HUES48 (cell line): ENCODE data around the gene GRB10.
A peak's percentile ranks its signal among the peaks of the same experiment; 100 is the strongest.

Experiments used
- H3K27ac ChIP-seq: one replicate; pipeline ENCODE4 v1.7.0; 2013; ENCODE audit warnings: low read depth, low read length, inconsistent platforms
- H3K27me3 ChIP-seq: 2 replicates; pipeline ENCODE4 v1.6.1; 2013; ENCODE audit warnings: mild to moderate bottlenecking, low read length; ENCODE audit not compliant: control insufficient read depth, insufficient read depth
- H3K36me3 ChIP-seq: 2 replicates; pipeline ENCODE4 v1.6.1; 2013; ENCODE audit warnings: low read length; ENCODE audit not compliant: control insufficient read depth, insufficient read depth
- H3K4me1 ChIP-seq: 2 replicates; pipeline ENCODE4 v1.6.1; 2013; ENCODE audit warnings: mild to moderate bottlenecking, low read length; ENCODE audit not compliant: control insufficient read depth, insufficient read depth
- H3K4me3 ChIP-seq: 2 replicates; pipeline ENCODE4 v1.5.1; 2013; ENCODE audit warnings: mild to moderate bottlenecking, low read depth, low read length
- H3K9ac ChIP-seq: 2 replicates; pipeline ENCODE4 v1.6.1; 2013; ENCODE audit warnings: mild to moderate bottlenecking, low read depth, low read length, moderate library complexity
- H3K9me3 ChIP-seq: 2 replicates; pipeline ENCODE4 v1.6.1; 2013; ENCODE audit warnings: low read length; ENCODE audit not compliant: control insufficient read depth, insufficient read depth

GRB10 gene

DNA sequence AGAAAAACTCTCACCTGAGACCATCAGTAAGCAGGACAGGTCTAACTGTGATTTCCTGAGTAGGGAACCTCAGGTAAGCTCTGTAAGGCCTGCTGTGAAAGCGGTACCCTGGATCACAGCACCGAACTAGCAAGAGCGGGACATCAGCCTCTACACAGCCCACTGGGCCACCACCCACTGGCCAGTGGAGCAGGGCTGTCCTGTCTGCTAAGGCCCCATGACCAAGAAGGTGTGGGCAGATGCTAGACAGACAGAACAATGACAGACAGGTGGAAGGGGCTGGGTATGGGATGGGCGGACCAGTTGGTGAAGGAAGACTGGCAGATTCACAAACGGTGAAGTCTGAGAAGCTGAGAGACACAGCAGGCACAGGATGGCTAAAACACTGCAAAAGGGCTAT, 138.1 kb downstream of the GRB10 start:
- Histone ChIP-seq H3K9ac (no peak overlapping the region), H3K4me1 (no peaks in the 10 kb centered on the region), H3K27ac (no peak overlapping the region), H3K27me3 (no peaks in the 10 kb centered on the region), H3K4me3 (no peak overlapping the region), H3K9me3 (no peaks in the 10 kb centered on the region), H3K36me3 (no peaks in the 10 kb centered on the region; the same call in 1 of the 2 replicates)

DNA sequence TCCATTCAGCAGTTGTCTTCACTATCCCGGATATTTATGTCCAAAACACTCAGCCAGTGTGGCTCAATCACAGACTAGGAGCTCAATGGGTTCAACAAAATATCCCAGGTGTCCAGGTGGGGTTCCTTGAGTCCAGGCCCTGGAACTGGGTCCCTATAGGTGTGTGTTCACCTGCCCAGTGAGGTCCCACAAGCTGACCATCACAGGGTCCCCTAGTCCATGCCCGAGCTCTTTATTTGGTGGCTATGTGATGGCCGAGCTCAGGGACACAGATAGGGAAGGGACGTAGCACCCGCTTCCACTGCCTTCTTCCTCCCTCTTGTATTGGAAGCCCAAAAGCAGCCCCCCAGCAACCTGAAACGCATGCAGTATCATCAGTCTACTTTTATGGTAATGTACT, 138.6 kb downstream of the GRB10 start:
- Histone ChIP-seq H3K27ac (no peak overlapping the region), H3K9ac (no peak overlapping the region), H3K36me3 (no peaks in the 10 kb centered on the region; the same call in 1 of the 2 replicates), H3K9me3 (no peaks in the 10 kb centered on the region), H3K4me3 (no peak overlapping the region), H3K27me3 (no peaks in the 10 kb centered on the region), H3K4me1 (no peaks in the 10 kb centered on the region)

- H3K4me1 ChIP-seq, result no peaks in the 10 kb centered on the region
- no peaks in the 10 kb centered on the region for H3K27me3 ChIP-seq
- no peaks in the 10 kb centered on the region for H3K9me3 ChIP-seq
- no peak overlapping the region for H3K4me3 ChIP-seq
- H3K36me3 ChIP-seq, result no peaks in the 10 kb centered on the region; the same call in 1 of the 2 replicates
- no peak overlapping the region for H3K27ac ChIP-seq
- no peak overlapping the region for H3K9ac ChIP-seq
Measured at GRCh38 chr7:50641442-50642405, 141.0 kb downstream of the GRB10 start.

- no peak overlapping the region for H3K4me3 ChIP-seq
- no peaks in the 10 kb centered on the region; the same call in 1 of the 2 replicates for H3K36me3 ChIP-seq
- no peaks in the 10 kb centered on the region for H3K27me3 ChIP-seq
- H3K4me1 ChIP-seq, result no peaks in the 10 kb centered on the region
- no peak overlapping the region for H3K9ac ChIP-seq
- no peaks in the 10 kb centered on the region for H3K9me3 ChIP-seq
- H3K27ac ChIP-seq, result no peak overlapping the region
Measured at GRCh38 chr7:50640779-50641178, 141.9 kb downstream of the GRB10 start.

GRCh38 chr7:50640256-50640655, 142.4 kb downstream of the GRB10 start:
- no peaks in the 10 kb centered on the region for H3K27me3 ChIP-seq

GRCh38 chr7:50637725-50638643, 144.7 kb downstream of the GRB10 start:
- no peaks in the 10 kb centered on the region for H3K27me3 ChIP-seq
- H3K27ac ChIP-seq, result no peak overlapping the region

More at GRCh38 chr7:50640256-50640655, 142.4 kb downstream of the GRB10 start:
- no peaks in the 10 kb centered on the region for H3K4me1 ChIP-seq
- no peak overlapping the region for H3K4me3 ChIP-seq
- H3K9me3 ChIP-seq, result no peaks in the 10 kb centered on the region
- H3K36me3 ChIP-seq, result no peaks in the 10 kb centered on the region; the same call in 1 of the 2 replicates
- H3K9ac ChIP-seq, result no peak overlapping the region
- H3K27ac ChIP-seq, result no peak overlapping the region

GRCh38 chr7:50634378-50634777, 148.3 kb downstream of the GRB10 start:
- peaks cover 17% of the 10 kb centered on the region for H3K4me1 ChIP-seq
- no peak overlapping the region for H3K4me3 ChIP-seq
- no peaks in the 10 kb centered on the region for H3K36me3 ChIP-seq
- no peaks in the 10 kb centered on the region for H3K9me3 ChIP-seq
- H3K9ac ChIP-seq, result no peak overlapping the region
- no peak overlapping the region for H3K27ac ChIP-seq
- H3K27me3 ChIP-seq, result no peaks in the 10 kb centered on the region

More at GRCh38 chr7:50637725-50638643, 144.7 kb downstream of the GRB10 start:
- no peaks in the 10 kb centered on the region for H3K9me3 ChIP-seq
- peaks cover 5% of the 10 kb centered on the region for H3K4me1 ChIP-seq
- H3K4me3 ChIP-seq, result no peak overlapping the region
- H3K9ac ChIP-seq, result no peak overlapping the region
- H3K36me3 ChIP-seq, result no peaks in the 10 kb centered on the region; the same call in 1 of the 2 replicates

GRCh38 chr7:50633414-50633710, 149.3 kb downstream of the GRB10 start:
- Histone ChIP-seq H3K4me1 (peaks cover 25% of the 10 kb centered on the region), H3K9ac (no peak overlapping the region), H3K36me3 (no peaks in the 10 kb centered on the region), H3K27me3 (no peaks in the 10 kb centered on the region), H3K9me3 (no peaks in the 10 kb centered on the region), H3K27ac (no peak overlapping the region), H3K4me3 (no peak overlapping the region)

DNA sequence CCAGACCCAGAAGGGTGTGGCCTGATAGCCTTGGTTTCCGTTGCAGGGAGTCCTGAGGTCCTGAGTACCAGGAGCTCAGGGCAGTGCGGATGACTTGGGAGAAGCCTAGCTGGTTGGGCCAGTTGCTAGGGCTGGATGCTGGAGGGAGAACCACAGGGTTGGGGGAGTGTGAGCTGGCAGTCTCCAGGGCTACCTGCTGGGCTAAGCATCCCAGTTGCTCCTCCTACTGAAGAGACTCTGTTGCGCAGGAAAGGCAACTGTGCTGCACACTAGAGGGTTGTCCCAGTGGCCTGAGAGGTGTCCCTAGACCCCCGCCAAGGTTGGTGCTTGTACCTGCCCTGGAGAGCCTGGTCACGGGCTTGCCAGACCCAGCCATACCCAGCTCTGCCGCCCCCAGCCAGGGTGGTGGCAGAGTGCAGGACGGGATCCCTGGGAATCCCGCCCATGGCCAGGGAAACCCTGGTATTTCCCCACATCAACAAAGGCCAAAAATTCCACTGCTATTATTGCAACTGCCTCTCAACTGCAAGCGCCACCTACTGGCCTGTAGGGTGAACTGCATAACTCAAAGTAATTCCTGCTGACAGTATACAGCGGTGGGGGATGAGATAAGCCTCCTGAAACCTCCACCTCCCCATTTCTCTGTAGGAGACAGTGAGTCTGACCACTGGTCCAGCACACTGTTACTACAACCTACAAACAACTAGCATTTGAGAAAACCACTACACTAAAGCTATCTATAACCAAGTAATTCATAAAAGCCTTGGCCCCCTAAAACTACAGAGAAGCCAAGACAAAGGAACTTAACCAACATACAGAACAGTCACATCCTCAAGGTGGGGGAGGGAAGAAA, 149.9 kb downstream of the GRB10 start:
- H3K27me3 ChIP-seq, result no peaks in the 10 kb centered on the region
- peak overlapping the region; percentile 9; the same call in 1 of the 2 replicates for H3K9ac ChIP-seq
- no peak overlapping the region for H3K4me3 ChIP-seq
- no peaks in the 10 kb centered on the region for H3K36me3 ChIP-seq
- peaks cover 25% of the 10 kb centered on the region for H3K4me1 ChIP-seq
- peak overlapping the region; percentile 78 for H3K27ac ChIP-seq
- no peaks in the 10 kb centered on the region for H3K9me3 ChIP-seq

GRCh38 chr7:50631639-50632038, 151.1 kb downstream of the GRB10 start:
- H3K9ac ChIP-seq, result no peak overlapping the region
- no peak overlapping the region for H3K4me3 ChIP-seq
- peaks cover 25% of the 10 kb centered on the region for H3K4me1 ChIP-seq
- H3K36me3 ChIP-seq, result peaks cover 2% of the 10 kb centered on the region
- H3K27ac ChIP-seq, result no peak overlapping the region
- H3K27me3 ChIP-seq, result no peaks in the 10 kb centered on the region
- no peaks in the 10 kb centered on the region for H3K9me3 ChIP-seq
